Stimulated activated CD4-positive, alpha-beta T cell treated with anti-CD3 and anti-CD28 coated beads, Interleukin-1b, Interleukin-23, amount 100 ng/mL, for 48 hours (primary cell): ENCODE results near the gene KLHL17.
A peak's percentile ranks its signal among the peaks of the same experiment; 100 is the strongest.
"Not testable (repeated sequence)": the region's sequence is repeated elsewhere in the genome, so short reads cannot be mapped to it uniquely, and the experiment has no call there.

Source experiments
- DNase-seq: peaks from one replicate; pipeline ENCODE4 v3.0.0-alpha.2; 2020

The KLHL17 gene

DNA sequence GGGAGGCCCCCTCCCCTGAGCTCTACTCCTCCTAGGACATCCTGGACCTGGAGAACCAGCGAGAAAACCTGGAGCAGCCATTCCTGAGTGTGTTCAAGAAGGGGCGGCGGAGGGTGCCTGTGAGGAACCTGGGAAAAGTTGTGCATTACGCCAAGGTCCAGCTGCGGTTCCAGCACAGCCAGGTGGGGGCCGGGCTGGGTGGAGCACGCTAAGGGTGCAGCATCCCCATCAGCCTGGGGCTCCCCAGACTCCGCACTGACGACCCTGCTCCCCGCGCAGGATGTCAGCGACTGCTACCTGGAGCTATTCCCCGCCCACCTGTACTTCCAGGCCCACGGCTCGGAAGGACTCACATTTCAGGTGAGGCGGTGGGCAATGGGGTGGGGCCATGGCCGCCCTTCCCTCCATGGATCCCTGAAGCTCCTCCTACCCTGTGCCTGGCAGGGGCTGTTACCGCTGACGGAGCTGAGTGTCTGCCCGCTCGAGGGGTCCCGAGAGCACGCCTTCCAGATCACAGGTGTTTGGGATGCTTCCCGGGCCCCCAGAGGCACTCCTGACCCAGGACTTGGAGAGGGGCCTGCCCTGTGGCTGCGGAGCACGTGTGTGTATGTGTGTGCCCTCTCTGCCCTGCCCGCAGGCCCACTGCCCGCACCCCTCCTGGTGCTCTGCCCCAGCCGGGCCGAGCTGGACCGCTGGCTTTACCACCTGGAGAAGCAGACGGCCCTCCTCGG, 10.0 kb downstream of the KLHL17 start:
- DNase-seq = no peak

- DNase-seq = no peak
Measured at GRCh38 chr1:970973-971730, 10.8 kb downstream of the KLHL17 start.

DNA sequence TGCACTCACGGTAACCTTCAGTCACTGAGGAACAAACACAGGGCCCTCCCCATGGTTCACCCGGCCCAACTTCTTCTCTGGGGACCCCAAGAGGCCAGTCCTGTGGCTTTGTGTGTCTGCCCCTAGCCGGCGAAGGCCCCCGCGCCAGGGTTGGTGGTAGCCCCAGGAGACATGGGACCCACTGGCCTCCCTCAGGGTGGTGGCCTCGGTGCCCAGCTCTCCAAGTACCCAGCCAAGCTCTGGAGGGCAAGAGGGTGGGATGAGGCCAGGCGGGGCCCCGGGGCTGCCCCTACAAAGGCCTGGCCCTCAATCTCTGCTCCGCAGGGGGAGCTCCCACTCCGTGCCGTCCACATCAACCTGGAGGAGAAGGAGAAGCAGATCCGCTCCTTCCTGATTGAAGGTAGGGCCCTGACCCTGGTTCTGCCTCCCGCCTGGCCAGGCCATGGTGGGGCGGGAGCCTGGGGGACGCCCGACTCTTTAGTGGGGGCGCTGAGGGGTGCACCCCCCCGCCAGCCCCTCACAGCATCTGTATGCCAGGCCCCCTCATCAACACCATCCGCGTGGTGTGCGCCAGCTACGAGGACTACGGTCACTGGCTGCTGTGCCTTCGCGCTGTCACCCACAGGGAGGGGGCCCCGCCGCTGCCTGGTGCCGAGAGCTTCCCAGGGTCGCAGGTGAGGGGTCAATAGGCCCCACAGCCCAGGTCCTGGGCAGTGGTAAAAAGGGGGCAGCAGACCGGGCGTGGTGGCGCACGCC, 11.5 kb downstream of the KLHL17 start:
- no peak for DNase-seq

DNA sequence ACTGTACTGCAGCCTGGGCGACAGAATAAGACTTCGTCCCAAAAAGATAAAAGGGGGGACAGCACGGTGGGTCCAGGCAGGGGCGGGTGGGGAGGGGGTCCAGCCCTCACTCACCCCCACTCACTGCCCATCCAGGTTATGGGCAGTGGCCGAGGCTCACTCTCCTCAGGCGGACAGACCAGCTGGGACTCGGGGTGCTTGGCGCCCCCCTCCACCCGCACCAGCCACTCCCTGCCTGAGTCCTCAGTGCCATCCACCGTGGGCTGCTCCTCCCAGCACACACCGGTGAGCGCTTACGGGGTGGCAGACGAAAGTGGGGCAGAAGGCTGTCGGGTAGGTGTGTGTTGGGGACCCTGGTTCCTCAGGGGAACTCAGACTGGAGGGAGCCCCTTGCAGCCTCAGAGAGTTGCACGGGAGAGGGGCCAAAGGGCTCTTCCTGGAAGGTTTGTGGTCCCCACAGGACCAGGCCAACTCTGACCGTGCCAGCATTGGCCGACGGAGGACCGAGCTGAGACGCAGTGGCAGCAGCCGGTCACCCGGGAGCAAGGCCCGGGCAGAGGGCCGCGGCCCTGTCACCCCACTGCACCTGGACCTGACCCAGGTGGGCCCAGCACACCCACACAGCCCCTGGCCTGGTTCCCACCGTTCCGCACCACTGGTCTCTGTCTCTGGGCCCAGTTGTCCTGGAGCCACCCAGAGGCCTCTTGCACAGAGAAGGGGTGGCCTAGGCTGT, 12.5 kb downstream of the KLHL17 start:
- DNase-seq = no peak

DNA sequence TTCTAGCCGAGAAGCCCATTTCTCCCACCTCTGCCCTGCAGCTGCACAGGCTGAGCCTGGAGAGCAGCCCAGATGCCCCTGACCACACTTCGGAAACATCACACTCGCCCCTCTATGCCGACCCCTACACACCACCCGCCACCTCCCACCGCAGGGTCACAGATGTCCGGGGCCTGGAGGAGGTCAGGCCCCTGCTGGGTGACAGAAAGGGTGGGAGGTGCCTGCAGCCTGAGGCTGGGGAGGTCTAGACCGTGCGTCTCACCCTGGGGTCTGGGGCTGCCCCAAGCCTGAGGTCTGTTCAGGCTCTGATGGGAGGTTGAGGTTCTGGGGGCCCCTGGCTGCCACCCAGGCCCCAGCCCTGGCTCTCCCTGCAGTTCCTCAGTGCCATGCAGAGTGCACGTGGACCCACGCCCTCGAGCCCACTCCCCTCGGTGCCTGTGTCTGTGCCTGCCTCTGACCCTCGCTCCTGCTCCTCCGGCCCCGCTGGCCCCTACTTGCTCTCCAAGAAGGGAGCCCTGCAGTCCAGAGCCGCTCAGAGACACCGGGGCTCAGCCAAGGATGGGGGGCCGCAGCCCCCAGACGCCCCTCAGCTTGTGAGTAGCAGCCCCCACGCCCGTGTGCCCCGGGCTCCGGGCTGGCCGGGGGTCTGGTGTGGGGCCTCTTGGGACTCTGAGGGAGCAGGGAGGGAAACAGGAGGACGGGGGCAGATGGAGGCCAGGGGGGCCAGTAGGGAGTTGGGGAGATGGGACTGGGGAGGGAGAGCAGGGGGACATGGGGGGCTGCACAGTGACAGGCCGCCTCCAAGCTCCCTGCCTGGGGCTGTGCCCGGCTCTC, 13.3 kb downstream of the KLHL17 start:
- no peak for DNase-seq

GRCh38 chr1:974293-974640, 13.9 kb downstream of the KLHL17 start:
- DNase-seq = no peak

DNA sequence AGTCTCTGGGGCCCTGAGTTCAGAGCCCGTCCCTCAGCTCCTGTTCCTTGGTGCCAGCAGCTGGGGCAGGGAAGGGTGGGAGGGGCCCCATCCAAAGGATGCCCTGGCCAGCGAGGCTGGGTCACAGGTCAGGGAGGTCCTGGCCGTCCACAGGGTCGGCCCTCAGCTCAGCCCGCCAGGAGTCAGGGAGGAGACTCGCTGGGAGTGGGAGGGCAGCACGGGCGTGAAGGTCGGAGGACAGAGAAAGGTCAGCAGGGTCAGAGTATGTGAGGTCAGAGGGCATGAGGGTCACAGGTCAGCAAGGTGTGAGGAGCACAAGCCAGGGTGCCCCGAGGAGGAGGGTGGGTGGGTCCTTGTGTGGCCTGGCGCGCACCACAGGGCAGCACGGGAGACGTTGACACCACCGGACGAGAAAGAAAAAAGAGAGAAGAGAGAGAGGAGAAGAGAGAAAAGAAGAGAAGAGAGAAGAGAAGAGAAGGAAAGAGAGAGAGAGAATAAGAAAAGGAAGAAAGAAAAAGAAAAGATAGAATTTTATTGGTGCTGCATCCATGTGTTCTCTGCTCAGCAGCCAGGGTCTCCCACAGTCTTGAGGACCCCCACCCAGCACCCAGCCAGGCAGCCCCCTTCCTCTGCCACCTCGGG, 14.4 kb downstream of the KLHL17 start:
- no peak for DNase-seq

- no peak for DNase-seq
Measured at GRCh38 chr1:975365-975764, 15.0 kb downstream of the KLHL17 start.

GRCh38 chr1:975896-976683, 15.7 kb downstream of the KLHL17 start:
- DNase-seq = peak; percentile 71

GRCh38 chr1:976791-977190, 16.4 kb downstream of the KLHL17 start:
- DNase-seq = not testable (repeated sequence)

GRCh38 chr1:978069-978834, 17.9 kb downstream of the KLHL17 start:
- DNase-seq = no peak

DNA sequence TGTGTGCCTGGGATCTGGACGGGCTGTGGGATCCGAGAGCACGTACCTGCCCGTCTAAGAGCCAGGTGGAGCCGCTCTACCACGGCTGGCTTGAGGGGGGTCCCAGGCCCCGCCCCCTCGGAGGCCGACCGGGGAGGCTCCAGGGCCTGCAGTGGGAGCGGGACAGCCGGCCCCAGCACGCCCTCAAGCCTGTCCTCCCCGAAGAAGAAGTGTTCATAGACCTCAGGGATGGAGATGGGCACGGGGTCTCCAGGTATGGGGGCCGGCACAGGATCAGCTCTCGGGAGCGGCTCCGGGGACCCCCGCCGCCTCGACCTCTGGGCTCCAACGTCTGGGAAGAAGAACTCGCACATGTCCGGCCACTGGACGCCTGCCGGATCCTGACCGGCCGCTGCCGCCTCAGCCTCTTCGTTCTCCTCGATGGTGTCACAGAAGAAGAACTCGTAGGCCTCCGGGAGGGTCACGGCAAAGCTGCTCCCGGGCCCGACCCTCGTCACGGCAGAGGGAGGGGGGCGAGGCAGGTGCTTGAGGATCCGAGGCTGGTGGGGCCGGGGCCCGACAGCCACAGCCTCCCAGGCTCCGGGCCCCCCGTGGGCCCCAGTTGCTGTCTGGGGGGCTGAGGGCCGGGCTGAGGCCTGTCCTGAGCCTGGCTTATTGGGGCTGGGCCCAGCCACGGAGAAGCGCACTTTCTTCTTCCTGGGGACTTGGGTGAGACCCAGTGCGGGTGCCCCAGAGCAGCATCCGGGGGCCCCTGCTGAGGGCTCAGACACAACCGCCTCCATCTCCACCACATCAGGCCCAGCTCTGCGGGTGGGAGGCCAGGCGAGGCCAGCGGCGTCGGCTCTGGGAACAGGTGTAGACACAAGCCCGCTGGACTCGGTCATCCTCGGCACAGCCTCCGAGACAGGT, 18.7 kb downstream of the KLHL17 start:
- no peak for DNase-seq

- no peak for DNase-seq
Measured at GRCh38 chr1:979744-980072, 19.3 kb downstream of the KLHL17 start.

- DNase-seq = no peak
Measured at GRCh38 chr1:980137-980571, 19.8 kb downstream of the KLHL17 start.

GRCh38 chr1:980602-981395, 20.4 kb downstream of the KLHL17 start:
- DNase-seq = no peak

DNA sequence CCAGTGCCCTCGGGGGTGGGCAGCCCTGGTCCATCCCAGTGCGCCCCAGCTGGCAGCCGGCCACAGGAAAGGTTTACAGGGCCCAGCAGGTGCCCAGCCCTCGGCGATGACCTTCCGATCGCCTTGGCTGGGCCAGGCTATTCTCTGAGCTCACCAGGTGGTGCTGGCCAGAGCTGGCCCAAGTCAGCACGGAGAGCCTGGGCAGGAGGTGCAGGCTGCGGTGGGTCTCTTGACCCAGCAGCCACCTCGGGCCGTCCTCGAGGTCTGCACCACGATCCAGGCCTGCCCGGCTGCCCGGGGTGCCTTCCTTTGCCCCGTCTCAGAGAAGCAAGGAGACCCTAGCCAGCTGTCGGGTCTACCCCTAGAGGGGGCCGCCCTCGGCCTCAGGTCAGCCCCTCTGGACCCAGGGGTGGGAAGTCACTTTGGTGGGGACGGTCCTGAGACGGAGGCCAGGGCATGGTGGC, 21.1 kb downstream of the KLHL17 start:
- DNase-seq = no peak

DNA sequence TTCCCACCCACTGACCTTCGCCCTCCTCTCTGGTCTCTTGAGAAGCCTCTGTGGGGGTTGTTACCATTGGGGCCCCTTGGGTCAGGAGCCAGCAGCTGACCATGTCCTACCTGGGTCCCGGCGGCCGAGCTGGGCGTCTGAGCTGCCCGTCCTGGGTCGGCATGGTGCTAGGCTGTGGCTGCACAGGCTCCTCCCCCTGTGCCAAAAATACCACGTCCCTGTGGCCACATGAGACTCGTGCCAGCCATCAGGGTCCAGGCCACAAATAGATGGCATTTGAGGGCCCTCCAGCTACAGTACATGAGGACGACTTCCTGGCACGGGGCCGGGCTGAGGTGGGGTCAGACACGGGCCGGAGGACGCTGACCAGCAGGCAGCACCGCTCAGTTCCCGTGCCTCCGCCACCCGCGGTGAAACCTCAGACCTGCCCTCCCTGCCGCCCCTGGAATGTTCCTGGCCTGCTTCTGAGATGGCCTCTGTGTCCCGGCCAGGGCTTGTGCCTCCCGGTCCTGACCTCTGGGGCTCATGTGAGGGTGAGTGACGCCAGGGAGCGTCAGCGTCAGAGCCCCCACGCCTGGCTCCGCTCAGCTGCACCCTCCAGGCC, 21.7 kb downstream of the KLHL17 start, which contains the start of gene PERM1:
Gene PERM1 (minus strand): TSS at position 139 of the 604 bp plus-strand sequence. CDS start 1,064 bp downstream, outside the sequence.
- DNase-seq = no peak
